ENCODE results near the gene PCDHA1.

GRCh38 chr5:140988608-140989007, 202.7 kb downstream of the PCDHA1 start:
- TF ChIP-seq CTCF (IDR thresholded peaks at IDR 0.05) (no peak), EP300 (IDR thresholded peaks at IDR 0.05) (no peak)
